Measurements from ENCODE around the gene HOGA1. TPM values are rescaled to one million over a fixed set of nuclear protein-coding genes. Genes with fewer than 3 reads are reported as not detected.
A peak's percentile ranks its signal among the peaks of the same experiment; 100 is the strongest.

HOGA1 gene
- total and polyA plus RNA-seq, 2 donors (not counting 3 experiments of a cell fraction or from before 2014, with no cell fraction given): 0.44 to 0.91 TPM

GRCh38 chr10:97543025-97543546, 41.1 kb upstream of the HOGA1 start:
- H3K4me1 ChIP-seq (ENCODE audit: control insufficient read depth, extremely low read depth, insufficient read depth, low read length): peaks cover 61% of the 10 kb centered on the region
- no TSS peak for BruUV-seq (replicated peaks)
- peak; percentile 100 for FAIRE-seq
- H3K36me3 ChIP-seq (ENCODE audit: control insufficient read depth in 2 of 2, extremely low read depth in 1 of 2, insufficient read depth in 2 of 2, low read length in 2 of 2): no peaks in the 10 kb centered on the region
- ChIA-PET CTCF (interaction anchor here (0.8 to 6.6 kb wide), 4 partner anchors 10 to 44 kb away, joined by 3 to 93 read pairs (median 6); partner anchors contain the start of gene UBTD1), POLR2A (interaction anchor here (1.0 to 2.2 kb wide), 3 partner anchors 9 to 44 kb away, joined by 3 to 8 read pairs (median 5); partner anchors contain the start of genes MMS19 and UBTD1)
- intact Hi-C loops (cut with micrococcal nuclease): loop anchor here (1.0 to 2.0 kb wide), 5 partner anchors 25 to 97 kb away; partner anchors contain the start of genes EXOSC1 and ZDHHC16
- no peaks in the 10 kb centered on the region for H3K9me1 ChIP-seq (replicated peaks; ENCODE audit: control insufficient read depth, extremely low read depth, insufficient read depth, low read length)
- H4K20me1 ChIP-seq (replicated peaks; ENCODE audit: control insufficient read depth, extremely low read depth, insufficient read depth, low read length): no peaks in the 10 kb centered on the region
- H3K27ac ChIP-seq (ENCODE audit: insufficient read depth, low read depth, low read length): peak overlapping the region; percentile 99
- H3K9ac ChIP-seq (replicated peaks; ENCODE audit: extremely low read depth, insufficient read depth, low read length): peak overlapping the region; percentile 84
- H2AFZ ChIP-seq (ENCODE audit: low read depth, low read length): no peak overlapping the region
- dilution Hi-C loops (cut with MboI; ENCODE audit: extremely low pct_ligation_motif_present, low sequenced_read_pairs): no loop called here
- H3K79me2 ChIP-seq (ENCODE audit: control insufficient read depth, insufficient read depth, low read length): peaks cover 4% of the 10 kb centered on the region
- H3K4me2 ChIP-seq (ENCODE audit: insufficient read depth, low read length): peak overlapping the region; percentile 38
- no peak overlapping the region for H3K4me3 ChIP-seq (replicated peaks in 1 of 3; ENCODE audit: insufficient read depth in 1 of 3, low read depth in 1 of 3, low read length in 3 of 3)
- no peaks in the 10 kb centered on the region for H3K9me3 ChIP-seq (replicated peaks; ENCODE audit: control insufficient read depth, insufficient read depth, low read length)
- TF ChIP-seq GATA2 (IDR thresholded peaks at IDR 0.05; ENCODE audit: insufficient read depth, insufficient read length, low read depth, low read length): no peak
- TF ChIP-seq POLR2AphosphoS5 (IDR thresholded peaks at IDR 0.05; ENCODE audit: insufficient read depth, low read depth, low read length): peak; percentile 99
- no peak for TF ChIP-seq EZH2 (IDR thresholded peaks at IDR 0.05; ENCODE audit: borderline replicate concordance, low read depth, low read length, severe bottlenecking)
- TF ChIP-seq MYC (IDR thresholded peaks at IDR 0.05; ENCODE audit: low read depth, low read length): peak; percentile 87
- peak; percentile 100 for TF ChIP-seq FOS (IDR thresholded peaks at IDR 0.05; ENCODE audit: borderline replicate concordance, insufficient read depth, low read length)
- peak; percentile 54 for TF ChIP-seq MAX (IDR thresholded peaks at IDR 0.05; ENCODE audit: insufficient read depth, insufficient read length)
- peak; percentile 80 for TF ChIP-seq POLR2A (IDR thresholded peaks at IDR 0.05; ENCODE audit: low read depth, low read length)
- TF ChIP-seq JUN (IDR thresholded peaks at IDR 0.05; ENCODE audit: borderline replicate concordance, insufficient read depth, insufficient read length, low read depth): peak; percentile 100
- H3K27me3 ChIP-seq (ENCODE audit: control insufficient read depth in 2 of 2, insufficient read depth in 2 of 2, low read length in 2 of 2): no peaks in the 10 kb centered on the region
- DNase-seq (ENCODE audit: low read depth, low spot score): peak; percentile 98
